Vagina (tissue), 2 donors: ENCODE data around the gene RAD23B. TPM values are rescaled to one million over a fixed set of nuclear protein-coding genes. Genes with fewer than 3 reads are reported as not detected.
"Not testable (repeated sequence)": the region's sequence is repeated elsewhere in the genome, so short reads cannot be mapped to it uniquely, and the experiment has no call there.

Experiments used
- DNase-seq, 2 donors: peaks; one replicate each; pipeline ENCODE4 v3.0.0-alpha.2; 2017; ENCODE audit errors: extremely low spot score in 2 of 2
- H3K27ac ChIP-seq: fragments of 200-600 bp; sonication (generic); one replicate; pipeline ENCODE4 v1.5.1; 2019
- H3K27me3 ChIP-seq: fragments of 200-600 bp; sonication (generic); one replicate; pipeline ENCODE4 v1.5.1; 2019
- H3K36me3 ChIP-seq, 2 donors: fragments of 200-600 bp; sonication (generic); one replicate each; pipeline ENCODE4 v1.5.1; 2017 to 2019
- H3K4me1 ChIP-seq: fragments of 200-600 bp; sonication (generic); one replicate; pipeline ENCODE4 v1.5.1; 2019
- H3K4me3 ChIP-seq, 2 donors: fragments of 200-600 bp; sonication (generic); 1 replicate in 1 of 2; 2 replicates in 1 of 2; pipeline ENCODE4 v1.5.1; 2016 to 2019
- H3K9me3 ChIP-seq: fragments of 200-600 bp; sonication (generic); one replicate; pipeline ENCODE4 v1.5.1; 2019
- POLR2A ChIP-seq, 2 donors: fragments of 450-650 bp; IDR thresholded peaks; one replicate each; pipeline ENCODE4 v1.6.1; 2017; ENCODE audit warnings: antibody characterized with exemption in 2 of 2, mild to moderate bottlenecking in 2 of 2, moderate library complexity in 2 of 2
- POLR2AphosphoS5 ChIP-seq, 2 donors: sonication (generic); formaldehyde crosslinking; IDR thresholded peaks; one replicate each; pipeline ENCODE4 v1.9.0; 2017; ENCODE audit warnings: antibody characterized with exemption in 2 of 2, mild to moderate bottlenecking in 2 of 2, low read depth in 1 of 2; ENCODE audit not compliant: insufficient read depth in 1 of 2
- intact Hi-C: fragments of 100-400 bp; cut with DNase I; formaldehyde crosslinking; loops from one replicate; pipeline ENCODE4 v1.15.1; 2023
- total RNA-seq: library from RNA; depleted of rRNA; stranded (reverse); fragments of >200 nt; gene quantifications from one replicate; pipeline ENCODE4 v1.2.3, GENCODE V29; 2016
- TF ChIP-seq, protein P1 (sequence below), 3 experiments: fragments of 450-650 bp in 2 of 3; fragments of 200-600 bp in 1 of 3; sonication (generic) in 1 of 3; IDR thresholded peaks; one replicate each; pipeline ENCODE4 v1.5.1; 2017 to 2019; ENCODE audit warnings: antibody characterized with exemption in 3 of 3, mild to moderate bottlenecking in 2 of 3, moderate library complexity in 2 of 3

RAD23B gene
- total RNA-seq, 1 donor from 2014 or later, result 61.1 TPM

GRCh38 chr9:107290619-107291018 is 7.5 kb downstream of the RAD23B start:
- intact Hi-C loops, result no loop called here
- Histone ChIP-seq H3K27ac (no peak overlapping the region), H3K4me3 (no peak overlapping the region), H3K9me3 (no peaks in the 10 kb centered on the region), H3K36me3 (no peaks in the 10 kb centered on the region), H3K27me3 (no peaks in the 10 kb centered on the region), H3K4me1 (peaks cover 70% of the 10 kb centered on the region)
- DNase-seq, result no peak
- TF ChIP-seq POLR2A (IDR thresholded peaks at IDR 0.05) (no peak), POLR2AphosphoS5 (IDR thresholded peaks at IDR 0.05; ENCODE audit: insufficient read depth in 1 of 2, low read depth in 1 of 2) (no peak)
- TF ChIP-seq, protein P1, sequence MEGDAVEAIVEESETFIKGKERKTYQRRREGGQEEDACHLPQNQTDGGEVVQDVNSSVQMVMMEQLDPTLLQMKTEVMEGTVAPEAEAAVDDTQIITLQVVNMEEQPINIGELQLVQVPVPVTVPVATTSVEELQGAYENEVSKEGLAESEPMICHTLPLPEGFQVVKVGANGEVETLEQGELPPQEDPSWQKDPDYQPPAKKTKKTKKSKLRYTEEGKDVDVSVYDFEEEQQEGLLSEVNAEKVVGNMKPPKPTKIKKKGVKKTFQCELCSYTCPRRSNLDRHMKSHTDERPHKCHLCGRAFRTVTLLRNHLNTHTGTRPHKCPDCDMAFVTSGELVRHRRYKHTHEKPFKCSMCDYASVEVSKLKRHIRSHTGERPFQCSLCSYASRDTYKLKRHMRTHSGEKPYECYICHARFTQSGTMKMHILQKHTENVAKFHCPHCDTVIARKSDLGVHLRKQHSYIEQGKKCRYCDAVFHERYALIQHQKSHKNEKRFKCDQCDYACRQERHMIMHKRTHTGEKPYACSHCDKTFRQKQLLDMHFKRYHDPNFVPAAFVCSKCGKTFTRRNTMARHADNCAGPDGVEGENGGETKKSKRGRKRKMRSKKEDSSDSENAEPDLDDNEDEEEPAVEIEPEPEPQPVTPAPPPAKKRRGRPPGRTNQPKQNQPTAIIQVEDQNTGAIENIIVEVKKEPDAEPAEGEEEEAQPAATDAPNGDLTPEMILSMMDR (IDR thresholded peaks at IDR 0.05), result no peak

DNA sequence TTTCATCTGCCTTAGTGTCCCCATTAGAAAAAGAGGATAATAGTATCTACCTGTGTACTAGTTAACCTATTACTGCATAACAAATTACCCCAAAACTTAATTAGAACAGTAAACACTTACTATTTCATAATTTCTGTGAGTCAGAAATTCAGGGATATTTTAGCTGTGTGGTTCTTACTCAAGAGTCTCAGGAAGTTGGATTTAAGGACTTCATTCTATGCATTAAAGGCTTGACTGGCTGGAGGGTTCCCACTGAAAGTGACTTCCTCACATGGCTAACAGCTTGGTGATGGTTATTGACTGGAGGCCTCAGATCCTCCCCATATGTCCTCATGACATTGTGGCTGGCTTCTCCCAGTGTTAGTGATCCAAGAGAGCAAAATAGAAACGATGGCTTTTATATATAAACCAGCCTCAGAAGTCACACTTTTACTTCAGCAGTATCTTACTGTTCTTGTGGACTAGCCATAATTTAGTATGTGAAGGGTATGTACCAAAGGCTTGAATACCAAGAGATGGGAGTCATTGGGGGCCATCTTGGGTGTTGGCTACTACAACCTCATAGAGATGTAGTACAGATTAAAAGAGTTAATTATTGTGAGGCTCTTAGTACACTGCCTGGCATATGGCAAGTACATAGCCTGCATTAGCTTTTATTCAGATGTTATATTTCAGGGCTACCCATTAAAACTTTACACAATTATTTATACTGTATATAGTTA is 9.9 kb downstream of the RAD23B start:
- peaks cover 51% of the 10 kb centered on the region for H3K4me1 ChIP-seq
- intact Hi-C loops, result no loop called here

DNA sequence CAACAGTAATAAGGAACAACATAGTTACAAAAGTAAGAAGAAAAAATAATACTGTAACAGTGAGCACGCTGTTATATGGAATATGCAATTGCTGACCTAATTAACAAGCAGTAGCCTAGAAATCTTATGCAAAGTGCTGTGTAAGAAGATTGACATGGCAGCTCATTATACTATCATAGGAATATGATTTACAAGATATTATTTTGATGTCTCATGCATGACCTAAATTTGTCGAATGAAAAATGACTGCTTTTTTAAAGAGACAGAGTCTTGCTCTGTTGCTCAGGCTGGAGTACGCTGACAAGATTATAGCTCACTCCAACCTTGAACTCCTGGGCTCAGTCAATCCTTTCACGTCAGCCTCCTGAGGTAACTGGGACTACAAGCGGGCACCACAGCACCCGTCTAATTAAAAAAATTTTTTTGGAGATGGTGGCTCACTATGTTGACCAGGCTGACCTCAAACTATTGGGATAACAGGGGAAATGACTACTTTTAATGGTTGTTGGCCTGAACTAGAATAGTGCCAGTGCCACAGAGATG is 10.5 kb downstream of the RAD23B start:
- H3K4me3 ChIP-seq, result no peak overlapping the region
- H3K36me3 ChIP-seq, result no peaks in the 10 kb centered on the region
- intact Hi-C loops, result no loop called here
- DNase-seq, result no peak
- peaks cover 51% of the 10 kb centered on the region for H3K4me1 ChIP-seq
- no peaks in the 10 kb centered on the region for H3K9me3 ChIP-seq
- TF ChIP-seq POLR2AphosphoS5 (IDR thresholded peaks at IDR 0.05; ENCODE audit: insufficient read depth in 1 of 2, low read depth in 1 of 2), result no peak
- TF ChIP-seq POLR2A (IDR thresholded peaks at IDR 0.05), result no peak
- TF ChIP-seq, protein P1 (IDR thresholded peaks at IDR 0.05), result no peak
- H3K27me3 ChIP-seq, result no peaks in the 10 kb centered on the region
- H3K27ac ChIP-seq, result no peak overlapping the region

More for the DNA sequence above, 9.9 kb downstream of the RAD23B start:
- Histone ChIP-seq H3K27me3 (no peaks in the 10 kb centered on the region), H3K9me3 (no peaks in the 10 kb centered on the region), H3K4me3 (no peak overlapping the region), H3K27ac (no peak overlapping the region), H3K36me3 (no peaks in the 10 kb centered on the region)
- no peak for DNase-seq
- TF ChIP-seq POLR2A (IDR thresholded peaks at IDR 0.05) (no peak), POLR2AphosphoS5 (IDR thresholded peaks at IDR 0.05; ENCODE audit: insufficient read depth in 1 of 2, low read depth in 1 of 2) (no peak)
- TF ChIP-seq, protein P1 (IDR thresholded peaks at IDR 0.05), result no peak

DNA sequence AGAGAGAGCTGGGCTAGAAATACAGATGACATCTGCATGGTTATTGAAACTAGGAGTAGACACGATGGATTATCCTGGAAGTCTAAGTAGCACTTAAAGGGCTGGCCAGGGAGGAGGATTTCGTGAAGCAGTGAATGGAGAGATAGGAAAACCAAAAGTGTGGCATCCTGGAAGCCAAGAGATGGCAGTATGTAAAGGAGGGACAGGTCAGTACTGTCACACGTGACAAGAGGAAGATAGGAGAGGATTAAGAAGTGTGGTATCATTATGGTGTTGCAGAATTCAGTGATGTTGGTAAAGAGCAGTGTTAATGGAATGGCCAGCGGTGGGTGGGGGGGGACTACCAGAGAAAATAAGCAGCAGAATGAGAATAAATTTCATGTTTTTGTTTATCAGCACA is 11.7 kb downstream of the RAD23B start:
- Histone ChIP-seq H3K27me3 (no peaks in the 10 kb centered on the region), H3K9me3 (no peaks in the 10 kb centered on the region), H3K27ac (no peak overlapping the region), H3K4me3 (no peak overlapping the region), H3K4me1 (peaks cover 54% of the 10 kb centered on the region), H3K36me3 (no peaks in the 10 kb centered on the region)
- DNase-seq, result no peak
- TF ChIP-seq, protein P1 (IDR thresholded peaks at IDR 0.05), result no peak
- no peak for TF ChIP-seq POLR2A (IDR thresholded peaks at IDR 0.05)
- no peak for TF ChIP-seq POLR2AphosphoS5 (IDR thresholded peaks at IDR 0.05; ENCODE audit: insufficient read depth in 1 of 2, low read depth in 1 of 2)
- intact Hi-C loops, result no loop called here

- TF ChIP-seq POLR2A (IDR thresholded peaks at IDR 0.05) (no peak), POLR2AphosphoS5 (IDR thresholded peaks at IDR 0.05; ENCODE audit: insufficient read depth in 1 of 2, low read depth in 1 of 2) (no peak)
- TF ChIP-seq, protein P1 (IDR thresholded peaks at IDR 0.05), result no peak
- Histone ChIP-seq H3K36me3 (no peaks in the 10 kb centered on the region), H3K27ac (no peak overlapping the region), H3K27me3 (no peaks in the 10 kb centered on the region), H3K4me1 (peaks cover 43% of the 10 kb centered on the region), H3K9me3 (no peaks in the 10 kb centered on the region), H3K4me3 (no peak overlapping the region)
- intact Hi-C loops, result no loop called here
- no peak for DNase-seq
Observed at GRCh38 chr9:107295995-107296394, 12.9 kb downstream of the RAD23B start.

DNA sequence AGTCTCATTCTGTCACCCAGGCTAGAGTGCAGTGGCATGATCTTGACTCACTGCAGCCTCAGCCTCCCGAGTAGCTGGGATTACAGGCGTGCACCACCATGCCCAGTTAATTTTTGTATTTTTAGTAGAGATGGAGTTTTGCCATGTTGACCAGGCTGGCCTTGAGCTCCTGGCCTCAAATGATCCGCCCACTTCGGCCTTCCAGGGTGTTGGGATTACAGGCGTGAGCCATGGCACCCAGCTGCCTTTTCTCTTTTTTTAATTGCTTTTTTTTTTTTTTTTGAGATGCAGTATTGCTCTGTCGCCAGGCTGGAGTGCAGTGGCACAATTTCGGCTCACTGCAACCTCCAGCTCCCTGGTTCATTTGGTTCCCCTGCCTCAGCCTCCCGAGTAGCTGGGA is 13.5 kb downstream of the RAD23B start:
- H3K27ac ChIP-seq, intact Hi-C loops, DNase-seq, H3K4me3 ChIP-seq, H3K36me3 ChIP-seq, H3K27me3 ChIP-seq, H3K9me3 ChIP-seq: not testable (repeated sequence)
- H3K4me1 ChIP-seq, result peaks cover 37% of the 10 kb centered on the region
